NK-92 (cell line): Measurements from ENCODE around the gene LRRC17.
"Not testable (repeated sequence)": the region's sequence is repeated elsewhere in the genome, so short reads cannot be mapped to it uniquely, and the experiment has no call there.

ENCODE experiments used
- DNase-seq: peaks from one replicate; lab custom pipeline; 2025; ENCODE audit not compliant: unreplicated experiment; lab: John Stamatoyannopoulos, UW

The LRRC17 gene

GRCh38 chr7:102942181-102942866 lies 29.5 kb downstream of the LRRC17 start:
- DNase-seq, result no peak

GRCh38 chr7:102942868-102943267 lies 30.1 kb downstream of the LRRC17 start:
- DNase-seq, result no peak

- DNase-seq, result no peak
Observed at GRCh38 chr7:102943423-102944169, 30.8 kb downstream of the LRRC17 start.

GRCh38 chr7:102944241-102944640 lies 31.4 kb downstream of the LRRC17 start:
- DNase-seq, result no peak

- DNase-seq, result no peak
Observed at GRCh38 chr7:102951839-102952238, 39.0 kb downstream of the LRRC17 start.

GRCh38 chr7:102953406-102953805 lies 40.6 kb downstream of the LRRC17 start:
- DNase-seq, result no peak

- not testable (repeated sequence) for DNase-seq
Observed at GRCh38 chr7:102954359-102954758, 41.6 kb downstream of the LRRC17 start.

GRCh38 chr7:102958004-102958403 lies 45.2 kb downstream of the LRRC17 start:
- not testable (repeated sequence) for DNase-seq

- DNase-seq, result not testable (repeated sequence)
Observed at GRCh38 chr7:102961993-102962392, 49.2 kb downstream of the LRRC17 start.

GRCh38 chr7:102966465-102966864 lies 53.7 kb downstream of the LRRC17 start:
- DNase-seq, result no peak

- no peak for DNase-seq
Observed at GRCh38 chr7:102967798-102968197, 55.0 kb downstream of the LRRC17 start.

- no peak for DNase-seq
Observed at GRCh38 chr7:102973096-102973802, 60.4 kb downstream of the LRRC17 start.

GRCh38 chr7:102974366-102975236 lies 61.8 kb downstream of the LRRC17 start:
- no peak for DNase-seq

- no peak for DNase-seq
Observed at GRCh38 chr7:102975854-102976253, 63.1 kb downstream of the LRRC17 start.

- no peak for DNase-seq
Observed at GRCh38 chr7:102976493-102976892, 63.7 kb downstream of the LRRC17 start.

- DNase-seq, result not testable (repeated sequence)
Observed at GRCh38 chr7:102977586-102977985, 64.8 kb downstream of the LRRC17 start.

- no peak for DNase-seq
Observed at GRCh38 chr7:102978284-102978683, 65.5 kb downstream of the LRRC17 start.

- DNase-seq, result no peak
Observed at GRCh38 chr7:102979670-102980069, 66.9 kb downstream of the LRRC17 start.

GRCh38 chr7:102981451-102981850 lies 68.7 kb downstream of the LRRC17 start:
- no peak for DNase-seq

GRCh38 chr7:102982235-102982634 lies 69.4 kb downstream of the LRRC17 start:
- no peak for DNase-seq

GRCh38 chr7:102983602-102984001 lies 70.8 kb downstream of the LRRC17 start:
- no peak for DNase-seq
